DND-41 (cell line): ENCODE data around the gene RCAN1.

ENCODE experiments used
- ATAC-seq: fragments of 200-7000 bp; cut with Tn5 transposase; 3 replicates; pipeline ENCODE4 v1.9.1; 2021; ENCODE audit warnings: low read depth; ENCODE audit not compliant: insufficient read depth
- DNase-seq: peaks from one replicate; pipeline ENCODE4 v3.0.0-alpha.2; 2020
- H2AFZ ChIP-seq: 2 replicates; pipeline ENCODE4 v1.6.0; 2012; ENCODE audit warnings: low read depth, low read length
- H3K27ac ChIP-seq: 2 replicates; pipeline ENCODE4 v1.5.1; 2012; ENCODE audit warnings: low read length, inconsistent platforms
- H3K27me3 ChIP-seq: fragments of 200-600 bp; sonication (generic); 2 replicates; pipeline ENCODE4 v1.6.0; 2012; ENCODE audit warnings: low read length, mild to moderate bottlenecking, inconsistent platforms; ENCODE audit not compliant: insufficient read depth, poor library complexity
- H3K36me3 ChIP-seq: 2 replicates; pipeline ENCODE4 v1.5.1; 2012; ENCODE audit warnings: low read length, inconsistent platforms; ENCODE audit not compliant: insufficient read depth
- H3K4me1 ChIP-seq: 2 replicates; pipeline ENCODE4 v1.5.1; 2012; ENCODE audit warnings: mild to moderate bottlenecking, low read length; ENCODE audit not compliant: insufficient read depth
- H3K4me2 ChIP-seq: 2 replicates; pipeline ENCODE4 v1.6.0; 2012; ENCODE audit warnings: mild to moderate bottlenecking, moderate library complexity, low read length, inconsistent platforms; ENCODE audit not compliant: insufficient read depth
- H3K4me3 ChIP-seq, 2 experiments: fragments of 200-600 bp in 1 of 2; shearing (Covaris generic) in 1 of 2; 2 replicates each; pipeline ENCODE4 v1.5.1; 2012 to 2016; ENCODE audit warnings: inconsistent platforms in 2 of 2, low read length in 2 of 2, mild to moderate bottlenecking in 2 of 2, low read depth in 1 of 2, moderate library complexity in 1 of 2
- H3K79me2 ChIP-seq: 2 replicates; pipeline ENCODE4 v1.6.0; 2012; ENCODE audit warnings: low read length, inconsistent platforms; ENCODE audit not compliant: insufficient read depth
- H3K9ac ChIP-seq: 2 replicates; pipeline ENCODE4 v1.6.0; 2012; ENCODE audit warnings: low read depth, mild to moderate bottlenecking, inconsistent platforms, low read length, moderate library complexity
- H3K9me3 ChIP-seq: 2 replicates; pipeline ENCODE4 v1.5.1; 2012; ENCODE audit warnings: low read length, moderate library complexity, mild to moderate bottlenecking, inconsistent platforms; ENCODE audit not compliant: insufficient read depth, severe bottlenecking
- H4K20me1 ChIP-seq: 2 replicates; pipeline ENCODE4 v1.6.0; 2012; ENCODE audit warnings: low read length; ENCODE audit not compliant: insufficient read depth
- CTCF ChIP-seq: IDR thresholded peaks from 2 replicates; pipeline ENCODE4 v1.5.1; 2012; ENCODE audit warnings: borderline replicate concordance, low read length, moderate library complexity, mild to moderate bottlenecking; ENCODE audit not compliant: poor library complexity, severe bottlenecking; ENCODE audit errors: extremely low read depth
- EZH2 ChIP-seq: IDR thresholded peaks from 3 replicates; pipeline ENCODE4 v1.6.1; 2012; ENCODE audit warnings: borderline replicate concordance, low read depth, mild to moderate bottlenecking, moderate library complexity, low read length, inconsistent platforms; ENCODE audit not compliant: severe bottlenecking

RCAN1 gene

GRCh38 chr21:34526618-34527290 is 88.2 kb downstream of the RCAN1 start:
- peaks cover 2% of the 10 kb centered on the region for H3K9me3 ChIP-seq
- H3K27ac ChIP-seq, result peak overlapping the region; percentile 41
- H3K4me3 ChIP-seq, result 0 out of 4 replicates have a peak overlapping the region, but pooled peaks of 1 of the 2 experiments have one; percentile 21
- DNase-seq, result no peak
- H3K27me3 ChIP-seq, result no peaks in the 10 kb centered on the region
- H3K4me2 ChIP-seq, result peak overlapping the region; percentile 44; the same call in 1 of the 2 replicates
- TF ChIP-seq CTCF (no peak), EZH2 (no peak)
- H3K36me3 ChIP-seq, result peaks cover 16% of the 10 kb centered on the region
- no peaks in the 10 kb centered on the region for H3K79me2 ChIP-seq
- ATAC-seq, result peak; percentile 58; the same call in 2 of the 3 replicates
- peaks cover 10% of the 10 kb centered on the region for H3K4me1 ChIP-seq
- H4K20me1 ChIP-seq, result no peaks in the 10 kb centered on the region
- peak overlapping the region; percentile 32 for H3K9ac ChIP-seq
- no peak overlapping the region for H2AFZ ChIP-seq

GRCh38 chr21:34526241-34526617 is 88.7 kb downstream of the RCAN1 start:
- H3K36me3 ChIP-seq, result peaks cover 21% of the 10 kb centered on the region
- no peaks in the 10 kb centered on the region for H4K20me1 ChIP-seq
- peaks cover 2% of the 10 kb centered on the region for H3K9me3 ChIP-seq
- TF ChIP-seq CTCF (no peak), EZH2 (no peak)
- H3K9ac ChIP-seq, result peak overlapping the region; percentile 32
- no peak overlapping the region for H3K4me3 ChIP-seq
- H2AFZ ChIP-seq, result no peak overlapping the region
- H3K4me2 ChIP-seq, result peak overlapping the region; percentile 44; the same call in 1 of the 2 replicates
- peaks cover 10% of the 10 kb centered on the region for H3K4me1 ChIP-seq
- H3K27ac ChIP-seq, result peak overlapping the region; percentile 41
- no peaks in the 10 kb centered on the region for H3K79me2 ChIP-seq
- ATAC-seq (no peak; the same call in 2 of the 3 replicates), DNase-seq (no peak)
- H3K27me3 ChIP-seq, result no peaks in the 10 kb centered on the region

- H3K4me3 ChIP-seq, result no peak overlapping the region
- no peak overlapping the region for H3K4me2 ChIP-seq
- TF ChIP-seq CTCF, result no peak
- TF ChIP-seq EZH2, result no peak
- no peak overlapping the region for H3K27ac ChIP-seq
- H3K9ac ChIP-seq, result no peak overlapping the region
- peaks cover 2% of the 10 kb centered on the region for H3K9me3 ChIP-seq
- H2AFZ ChIP-seq, result no peak overlapping the region
- peaks cover 10% of the 10 kb centered on the region for H3K4me1 ChIP-seq
- no peak for DNase-seq
- no peaks in the 10 kb centered on the region for H3K27me3 ChIP-seq
- H3K36me3 ChIP-seq, result peaks cover 32% of the 10 kb centered on the region
- no peak for ATAC-seq
- no peaks in the 10 kb centered on the region for H4K20me1 ChIP-seq
- no peaks in the 10 kb centered on the region for H3K79me2 ChIP-seq
Measured at GRCh38 chr21:34524646-34525601, 90.0 kb downstream of the RCAN1 start.
